ENCODE results near the gene COL28A1. TPM values are rescaled to one million over a fixed set of nuclear protein-coding genes. Genes with fewer than 3 reads are reported as not detected.

The COL28A1 gene
- total RNA-seq, 1 donor from 2014 or later: 1.1 TPM

DNA sequence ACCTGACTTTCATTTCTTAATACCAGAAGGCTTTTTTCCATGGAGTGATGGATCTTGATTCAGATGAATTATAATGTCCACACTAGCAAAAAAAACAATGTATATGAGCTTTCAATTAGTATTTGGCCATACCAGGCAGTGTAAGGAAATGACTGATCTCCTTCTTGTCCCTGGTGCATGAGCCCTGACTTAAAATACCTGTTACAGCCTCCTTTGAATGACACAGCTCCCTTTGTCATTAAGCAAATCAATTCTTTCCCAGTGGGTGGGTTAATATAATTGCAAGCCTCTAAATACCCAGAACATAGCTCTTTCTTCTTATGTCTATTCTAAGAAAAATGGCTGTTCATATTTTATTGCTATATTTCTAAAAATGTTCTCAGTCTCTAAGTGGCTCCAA, 188.6 kb downstream of the COL28A1 start:
- peaks cover 21% of the 10 kb centered on the region for H3K4me1 Mint-ChIP-seq (ENCODE audit: unreplicated experiment)
- no peaks in the 10 kb centered on the region for H3K9me3 Mint-ChIP-seq (ENCODE audit: unreplicated experiment)
- peaks cover 30% of the 10 kb centered on the region for H3K27me3 Mint-ChIP-seq (ENCODE audit: unreplicated experiment)
- no peak overlapping the region for H3K27ac Mint-ChIP-seq (ENCODE audit: unreplicated experiment)
- H3K4me3 Mint-ChIP-seq (ENCODE audit: unreplicated experiment): no peak overlapping the region
- no peaks in the 10 kb centered on the region for H3K36me3 Mint-ChIP-seq (ENCODE audit: unreplicated experiment)
- TF ChIP-seq, protein P1, sequence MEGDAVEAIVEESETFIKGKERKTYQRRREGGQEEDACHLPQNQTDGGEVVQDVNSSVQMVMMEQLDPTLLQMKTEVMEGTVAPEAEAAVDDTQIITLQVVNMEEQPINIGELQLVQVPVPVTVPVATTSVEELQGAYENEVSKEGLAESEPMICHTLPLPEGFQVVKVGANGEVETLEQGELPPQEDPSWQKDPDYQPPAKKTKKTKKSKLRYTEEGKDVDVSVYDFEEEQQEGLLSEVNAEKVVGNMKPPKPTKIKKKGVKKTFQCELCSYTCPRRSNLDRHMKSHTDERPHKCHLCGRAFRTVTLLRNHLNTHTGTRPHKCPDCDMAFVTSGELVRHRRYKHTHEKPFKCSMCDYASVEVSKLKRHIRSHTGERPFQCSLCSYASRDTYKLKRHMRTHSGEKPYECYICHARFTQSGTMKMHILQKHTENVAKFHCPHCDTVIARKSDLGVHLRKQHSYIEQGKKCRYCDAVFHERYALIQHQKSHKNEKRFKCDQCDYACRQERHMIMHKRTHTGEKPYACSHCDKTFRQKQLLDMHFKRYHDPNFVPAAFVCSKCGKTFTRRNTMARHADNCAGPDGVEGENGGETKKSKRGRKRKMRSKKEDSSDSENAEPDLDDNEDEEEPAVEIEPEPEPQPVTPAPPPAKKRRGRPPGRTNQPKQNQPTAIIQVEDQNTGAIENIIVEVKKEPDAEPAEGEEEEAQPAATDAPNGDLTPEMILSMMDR (IDR thresholded peaks at IDR 0.05): no peak
- DNase-seq (ENCODE audit: extremely low spot score, unreplicated experiment): no peak

DNA sequence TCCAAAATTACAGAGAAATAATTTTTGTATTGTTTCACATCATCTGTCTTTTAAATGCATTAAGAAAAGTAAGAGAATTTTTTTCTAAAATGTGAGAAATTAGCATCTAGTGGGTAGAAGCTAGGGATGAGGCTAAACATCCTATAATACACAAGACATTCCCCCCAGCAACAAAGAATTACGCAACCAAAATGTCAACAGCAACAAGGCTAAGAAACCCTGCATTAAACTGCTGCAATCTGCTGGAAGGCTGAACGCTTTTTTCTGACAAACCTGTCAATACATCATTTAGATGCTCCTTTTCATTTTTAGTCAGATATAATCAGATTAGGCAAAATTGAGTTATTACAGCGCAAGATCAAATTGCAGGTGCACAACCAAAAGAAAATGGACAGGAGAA, 191.1 kb downstream of the COL28A1 start:
- no peaks in the 10 kb centered on the region for H3K36me3 Mint-ChIP-seq (ENCODE audit: unreplicated experiment)
- peaks cover 38% of the 10 kb centered on the region for H3K27me3 Mint-ChIP-seq (ENCODE audit: unreplicated experiment)
- TF ChIP-seq, protein P1 (IDR thresholded peaks at IDR 0.05): no peak
- no peaks in the 10 kb centered on the region for H3K9me3 Mint-ChIP-seq (ENCODE audit: unreplicated experiment)
- no peak for DNase-seq (ENCODE audit: extremely low spot score, unreplicated experiment)
- H3K27ac Mint-ChIP-seq (ENCODE audit: unreplicated experiment): no peak overlapping the region
- H3K4me3 Mint-ChIP-seq (ENCODE audit: unreplicated experiment): no peak overlapping the region
- H3K4me1 Mint-ChIP-seq (ENCODE audit: unreplicated experiment): peaks cover 5% of the 10 kb centered on the region

DNA sequence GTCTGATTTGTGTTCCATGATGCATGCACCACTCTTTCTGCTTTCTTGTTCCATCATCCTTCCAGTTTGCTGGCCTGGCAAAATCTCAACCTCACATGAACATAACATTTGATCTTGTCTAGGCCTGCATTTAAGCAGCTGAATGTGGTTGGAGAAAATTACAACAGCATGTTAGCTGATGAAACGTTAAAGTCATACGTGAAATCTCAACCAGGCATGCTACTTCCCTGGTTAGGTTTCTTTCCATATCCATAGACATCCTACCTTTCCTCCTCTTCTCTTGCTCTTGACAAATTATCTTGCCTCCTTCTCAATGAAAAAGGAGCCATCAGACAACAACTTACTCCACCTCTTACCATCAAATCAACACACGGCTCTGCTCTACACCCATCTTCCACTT, 199.8 kb downstream of the COL28A1 start:
- Mint-ChIP-seq H3K27ac (ENCODE audit: unreplicated experiment) (no peak overlapping the region), H3K9me3 (ENCODE audit: unreplicated experiment) (no peaks in the 10 kb centered on the region), H3K4me3 (ENCODE audit: unreplicated experiment) (no peak overlapping the region), H3K4me1 (ENCODE audit: unreplicated experiment) (no peaks in the 10 kb centered on the region), H3K36me3 (ENCODE audit: unreplicated experiment) (no peaks in the 10 kb centered on the region), H3K27me3 (ENCODE audit: unreplicated experiment) (peaks cover 53% of the 10 kb centered on the region)
- no peak for DNase-seq (ENCODE audit: extremely low spot score, unreplicated experiment)
- TF ChIP-seq, protein P1 (IDR thresholded peaks at IDR 0.05): no peak

DNA sequence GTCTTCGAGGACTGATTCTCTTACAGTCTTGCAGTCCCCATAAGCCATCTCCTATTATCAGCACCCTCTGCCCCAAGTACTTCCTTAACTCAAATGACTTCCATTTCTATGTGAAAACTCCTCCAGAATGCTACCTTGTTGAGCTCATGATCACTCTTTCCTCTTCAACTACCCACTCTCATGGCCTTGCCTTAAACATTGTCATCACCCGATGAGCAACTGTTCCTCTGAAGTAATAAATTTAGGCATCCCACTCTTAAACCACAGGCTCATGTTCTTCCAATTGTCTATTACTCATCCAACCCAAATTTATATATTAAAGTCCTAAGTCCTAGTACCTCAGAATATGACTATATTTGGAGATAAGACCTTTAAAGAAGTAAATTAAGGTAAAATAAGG, 200.5 kb downstream of the COL28A1 start:
- no peak overlapping the region for H3K4me3 Mint-ChIP-seq (ENCODE audit: unreplicated experiment)
- no peaks in the 10 kb centered on the region for H3K9me3 Mint-ChIP-seq (ENCODE audit: unreplicated experiment)
- H3K4me1 Mint-ChIP-seq (ENCODE audit: unreplicated experiment): no peaks in the 10 kb centered on the region
- peaks cover 53% of the 10 kb centered on the region for H3K27me3 Mint-ChIP-seq (ENCODE audit: unreplicated experiment)
- DNase-seq (ENCODE audit: extremely low spot score, unreplicated experiment): no peak
- no peaks in the 10 kb centered on the region for H3K36me3 Mint-ChIP-seq (ENCODE audit: unreplicated experiment)
- TF ChIP-seq, protein P1 (IDR thresholded peaks at IDR 0.05): no peak
- H3K27ac Mint-ChIP-seq (ENCODE audit: unreplicated experiment): no peak overlapping the region

DNA sequence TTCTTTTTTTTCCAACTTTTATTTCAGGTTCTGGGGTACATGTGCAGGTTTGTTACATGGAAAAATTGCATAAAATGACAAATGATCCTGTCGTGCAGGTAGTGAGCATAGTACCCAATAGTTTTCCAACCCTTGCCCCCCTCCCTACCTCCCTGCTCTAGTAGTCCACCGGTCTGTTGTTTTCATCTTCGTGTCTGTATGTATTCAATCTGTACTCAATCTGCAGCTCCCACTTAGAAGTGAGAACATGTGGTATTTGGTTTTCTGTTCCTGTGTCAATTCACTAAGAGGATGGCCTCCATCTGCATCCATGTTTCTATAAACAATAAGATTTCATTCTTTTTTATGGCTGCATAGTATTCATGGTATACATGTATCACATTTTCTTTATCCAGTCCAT, 202.1 kb downstream of the COL28A1 start:
- H3K27ac Mint-ChIP-seq (ENCODE audit: unreplicated experiment): no peak overlapping the region
- H3K4me3 Mint-ChIP-seq (ENCODE audit: unreplicated experiment): no peak overlapping the region
- no peaks in the 10 kb centered on the region for H3K36me3 Mint-ChIP-seq (ENCODE audit: unreplicated experiment)
- no peaks in the 10 kb centered on the region for H3K4me1 Mint-ChIP-seq (ENCODE audit: unreplicated experiment)
- no peak for DNase-seq (ENCODE audit: extremely low spot score, unreplicated experiment)
- H3K9me3 Mint-ChIP-seq (ENCODE audit: unreplicated experiment): no peaks in the 10 kb centered on the region
- TF ChIP-seq, protein P1 (IDR thresholded peaks at IDR 0.05): no peak
- H3K27me3 Mint-ChIP-seq (ENCODE audit: unreplicated experiment): peaks cover 51% of the 10 kb centered on the region
